Spleen (tissue), 7 donors: ENCODE results near the gene TJP2.

ENCODE experiments used
- POLR2AphosphoS5 ChIP-seq, 3 donors: sonication (generic); formaldehyde crosslinking; IDR thresholded peaks; one replicate each; pipeline ENCODE4 v1.5.1; 2017; ENCODE audit warnings: antibody characterized with exemption in 3 of 3
- TF ChIP-seq, protein P1 (sequence below), 11 experiments: fragments of 200-600 bp in 7 of 11; fragments of 450-650 bp in 4 of 11; sonication (generic) in 4 of 11; IDR thresholded peaks in 8 of 11; conservative IDR thresholded peaks in 3 of 11; 1 replicate in 7 of 11; 2 replicates in 4 of 11; pipeline versions ENCODE4 v1.4.0 to v1.8.0; 2016 to 2021; ENCODE audit warnings: antibody characterized with exemption in 11 of 11, inconsistent platforms in 4 of 11, mild to moderate bottlenecking in 1 of 11
- donor health status: DM: no; HTN: no; CAD: no; lungs with moderate emphysema.
- donor health status: DM: no; HTN: no; CAD: no.
- donor health status: DM: no; HTN: no; CAD: no.

DNA sequence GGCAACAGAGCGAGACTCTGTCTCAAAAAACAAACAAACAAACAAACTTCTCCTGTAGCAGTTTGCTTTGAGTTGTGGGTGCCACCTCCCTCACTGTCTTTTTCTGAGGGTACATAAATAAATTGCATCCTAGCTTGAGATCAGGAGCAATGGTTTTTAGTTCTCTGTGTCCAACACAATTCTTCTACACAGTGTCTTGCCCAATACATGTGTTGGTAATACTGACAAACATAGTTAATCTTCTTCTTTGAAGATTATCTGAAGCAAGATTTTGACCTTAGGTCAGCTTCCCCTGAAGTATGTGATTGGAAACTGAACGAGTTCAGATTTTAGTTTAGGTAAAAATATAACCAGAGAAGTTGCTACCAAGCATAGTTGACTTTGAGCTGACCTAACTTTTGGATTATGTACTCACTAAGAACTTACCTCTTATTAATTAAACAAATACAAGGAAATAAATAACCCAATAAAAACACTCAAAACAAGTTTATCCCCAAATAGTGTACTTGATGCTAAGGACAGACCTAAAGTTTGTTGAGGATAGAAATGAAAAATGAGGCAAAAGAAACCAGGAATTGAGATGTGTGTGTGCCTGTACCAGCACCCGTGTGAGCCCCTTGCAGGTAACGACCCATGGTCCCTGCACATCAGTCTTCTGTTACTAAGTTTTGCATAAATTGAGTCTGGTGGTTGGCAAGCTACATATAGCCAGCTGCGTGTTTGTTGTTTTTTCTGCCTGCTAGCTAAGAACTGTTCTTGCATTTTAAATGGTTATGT, 16.2 kb downstream of the TJP2 start:
- no peak for TF ChIP-seq POLR2AphosphoS5 (IDR thresholded peaks at IDR 0.05)
- TF ChIP-seq, protein P1, sequence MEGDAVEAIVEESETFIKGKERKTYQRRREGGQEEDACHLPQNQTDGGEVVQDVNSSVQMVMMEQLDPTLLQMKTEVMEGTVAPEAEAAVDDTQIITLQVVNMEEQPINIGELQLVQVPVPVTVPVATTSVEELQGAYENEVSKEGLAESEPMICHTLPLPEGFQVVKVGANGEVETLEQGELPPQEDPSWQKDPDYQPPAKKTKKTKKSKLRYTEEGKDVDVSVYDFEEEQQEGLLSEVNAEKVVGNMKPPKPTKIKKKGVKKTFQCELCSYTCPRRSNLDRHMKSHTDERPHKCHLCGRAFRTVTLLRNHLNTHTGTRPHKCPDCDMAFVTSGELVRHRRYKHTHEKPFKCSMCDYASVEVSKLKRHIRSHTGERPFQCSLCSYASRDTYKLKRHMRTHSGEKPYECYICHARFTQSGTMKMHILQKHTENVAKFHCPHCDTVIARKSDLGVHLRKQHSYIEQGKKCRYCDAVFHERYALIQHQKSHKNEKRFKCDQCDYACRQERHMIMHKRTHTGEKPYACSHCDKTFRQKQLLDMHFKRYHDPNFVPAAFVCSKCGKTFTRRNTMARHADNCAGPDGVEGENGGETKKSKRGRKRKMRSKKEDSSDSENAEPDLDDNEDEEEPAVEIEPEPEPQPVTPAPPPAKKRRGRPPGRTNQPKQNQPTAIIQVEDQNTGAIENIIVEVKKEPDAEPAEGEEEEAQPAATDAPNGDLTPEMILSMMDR (IDR thresholded peaks at IDR 0.05 in 8 of 11, conservative IDR thresholded peaks at IDR 0.05 in 3 of 11): no peak
